ENCODE results near the gene AGO4.

- no peak for TF ChIP-seq CTCF (IDR thresholded peaks at IDR 0.05)
- TF ChIP-seq EZH2phosphoT487 (IDR thresholded peaks at IDR 0.05) = no peak
- no peak for TF ChIP-seq EZH2 (IDR thresholded peaks at IDR 0.05)
Observed at GRCh38 chr1:35863881-35864625, 56.2 kb downstream of the AGO4 start.

All from neural progenitor cell (in vitro differentiated cells).